Left colon (tissue), 2 donors: Measurements from ENCODE around the gene UGP2. TPM values are rescaled to one million over a fixed set of nuclear protein-coding genes. Genes with fewer than 3 reads are reported as not detected.

Experiments used
- total RNA-seq, 2 donors: library from RNA; stranded (reverse); fragmentation: NEBNext Ultra II Directional; extraction: Animal tissue kit (Norgen Biotek cat#: 25700); gene quantifications; one replicate each; pipeline ENCODE4 v1.2.1, GENCODE V29; 2021
- donor health status: DM: no; HTN: no; CAD: no.
- donor health status: DM: yes; HTN: yes; CAD: no.

UGP2 gene
- total RNA-seq, 2 donors from 2014 or later, result 519 to 600 TPM

Other genes starting within 250 kb of the UGP2 start
- 10 to 100 TPM; 20.9 to 21.2 TPM for gene VPS54, start 177.5 kb downstream of the UGP2 start, total RNA-seq